Right lobe of liver (tissue), 6 donors: ENCODE measurements around the gene CUEDC2. TPM values are rescaled to one million over a fixed set of nuclear protein-coding genes. Genes with fewer than 3 reads are reported as not detected.

Experiments
- ATAC-seq, 4 donors: fragments of 200-7000 bp; cut with Tn5 transposase; one replicate each; pipeline ENCODE4 v1.9.1; 2020; ENCODE audit warnings: mild to moderate bottlenecking in 4 of 4, moderate library complexity in 4 of 4
- DNase-seq, 3 donors: peaks; one replicate each; pipeline ENCODE4 v3.0.0-alpha.2; 2020
- H3K27ac ChIP-seq, 3 donors: fragments of 200-600 bp; one replicate each; pipeline ENCODE4 v1.8.0; 2022
- H3K27me3 ChIP-seq, 2 donors: fragments of 200-600 bp; one replicate each; pipeline ENCODE4 v1.8.0; 2022
- H3K36me3 ChIP-seq, 4 donors: fragments of 200-600 bp; sonication (generic) in 1 of 4; one replicate each; pipeline versions ENCODE4 v1.5.1 to v1.8.0; 2017 to 2022; ENCODE audit warnings: control low read depth in 1 of 4
- H3K4me1 ChIP-seq, 4 donors: fragments of 200-600 bp; sonication (generic) in 1 of 4; one replicate each; pipeline versions ENCODE4 v1.5.1 to v1.8.0; 2017 to 2022; ENCODE audit warnings: control low read depth in 1 of 4
- H3K4me3 ChIP-seq, 3 donors: fragments of 200-600 bp; one replicate each; pipeline ENCODE4 v1.8.0; 2022
- H3K9me3 ChIP-seq, 4 donors: fragments of 200-600 bp; sonication (generic) in 1 of 4; one replicate each; pipeline versions ENCODE4 v1.5.1 to v1.8.0; 2017 to 2022; ENCODE audit warnings: control low read depth in 1 of 4
- CTCF ChIP-seq, 4 donors: fragments of 200-600 bp in 3 of 4; fragments of 450-650 bp in 1 of 4; IDR thresholded peaks; one replicate each; pipeline versions ENCODE4 v1.5.1 to v1.8.0; 2016 to 2022; ENCODE audit warnings: antibody characterized with exemption in 4 of 4, mild to moderate bottlenecking in 2 of 4
- POLR2A ChIP-seq: fragments of 450-650 bp; IDR thresholded peaks from one replicate; pipeline ENCODE4 v1.6.1; 2017; ENCODE audit warnings: antibody characterized with exemption, mild to moderate bottlenecking
- WGBS: methylation state at CpG from one replicate; pipeline ENCODE4 v1.1.6; 2018; ENCODE audit warnings: low coverage, low lambda C conversion rate; ENCODE audit not compliant: insufficient coverage; ENCODE audit errors: missing lambda C conversion rate; 5-methylcytosine and 5-hydroxymethylcytosine counted together
- intact Hi-C, 2 donors: fragments of 100-400 bp; cut with DNase I; formaldehyde crosslinking; loops; one replicate each; pipeline versions ENCODE4 v1.11.2 to v1.14.1; 2022
- total RNA-seq, 6 experiments: library from RNA; depleted of rRNA in 2 of 6; stranded (reverse); fragments of >200 nt in 2 of 6; fragmentation: NEBNext Ultra II Directional in 3 of 6; extraction: Animal tissue kit (Norgen Biotek cat#: 25700) in 3 of 6; gene quantifications; one replicate each; pipeline versions ENCODE4 v1.1.0 to v1.2.4, GENCODE V29; 2016 to 2023
- donor health status: DM: no; HTN: yes; CAD: no.
- donor health status: DM: no; HTN: no; CAD: no.
- donor health status: DM: no; HTN: no; CAD: no.
- donor health status: DM: no; HTN: yes; CAD: no.
- donor health status: DM: no; HTN: yes; CAD: no.

The CUEDC2 gene
- total RNA-seq, 6 experiments from 2014 or later = 23.0 to 32.1 (median 26.8) TPM

- H3K27ac ChIP-seq = peak overlapping the region in 2 of 3 donors; percentile 73 to 89
- DNase-seq (peak in 1 of 3 donors; percentile 48), ATAC-seq (no peak)
- no peaks in the 10 kb centered on the region for H3K27me3 ChIP-seq
- H3K9me3 ChIP-seq = no peaks in the 10 kb centered on the region
- TF ChIP-seq CTCF (IDR thresholded peaks at IDR 0.05) (no peak), POLR2A (no peak)
- WGBS = under 1% methylated on average over 11 of the region's 21 CpGs
- peaks cover 0 to 25% (median 11%) of the 10 kb centered on the region in 4 donors for H3K4me1 ChIP-seq
- intact Hi-C loops = no loop called here
- peak overlapping the region; percentile 86 to 90 (median 89) for H3K4me3 ChIP-seq
- peaks cover 0 to 5% (median 2%) of the 10 kb centered on the region in 4 donors for H3K36me3 ChIP-seq
These were observed 12.1 kb downstream of the CUEDC2 start for GRCh38 chr10:102420181-102420713.

- DNase-seq (peak in 2 of 3 donors; percentile 66 to 67), ATAC-seq (peak in 1 of 4 donors; percentile 7)
- Histone ChIP-seq H3K9me3 (no peaks in the 10 kb centered on the region), H3K4me1 (peaks cover 0 to 25% (median 11%) of the 10 kb centered on the region in 4 donors), H3K4me3 (peak overlapping the region; percentile 86 to 90 (median 89)), H3K27me3 (no peaks in the 10 kb centered on the region), H3K27ac (no peak overlapping the region), H3K36me3 (peaks cover 0 to 5% (median 1%) of the 10 kb centered on the region in 4 donors)
- WGBS = 0% methylated on average over 24 of the region's 54 CpGs
- TF ChIP-seq POLR2A (no peak), CTCF (IDR thresholded peaks at IDR 0.05) (no peak)
- intact Hi-C loops = no loop called here
These were observed 12.8 kb downstream of the CUEDC2 start for GRCh38 chr10:102419269-102420180.

GRCh38 chr10:102418622-102419268 lies 13.6 kb downstream of the CUEDC2 start, which contains the start of gene PSD:
Gene PSD, minus strand, starts transcription at chr10:102418785. Its CDS starts 1,747 bp downstream, at chr10:102417038.
- Histone ChIP-seq H3K4me3 (peak within 1 kb of the TSS; percentile 86 to 90 (median 89)), H3K27me3 (no peaks in the 10 kb centered on the region), H3K27ac (no peak within 1 kb of the TSS), H3K9me3 (no peaks in the 10 kb centered on the region), H3K36me3 (peaks cover 0 to 4% (median 0%) of the 10 kb centered on the region in 4 donors), H3K4me1 (peaks cover 0 to 25% (median 11%) of the 10 kb centered on the region in 4 donors)
- ATAC-seq (no peak), DNase-seq (no peak)
- intact Hi-C loops = no loop called here
- WGBS = 11% methylated on average over 8 of the region's 45 CpGs
- no peak for TF ChIP-seq CTCF (IDR thresholded peaks at IDR 0.05)
- TF ChIP-seq POLR2A = no peak

- no peak for DNase-seq
- Histone ChIP-seq H3K4me1 (peaks cover 0 to 13% (median 8%) of the 10 kb centered on the region in 4 donors), H3K36me3 (no peaks in the 10 kb centered on the region), H3K4me3 (no peak overlapping the region), H3K27ac (no peak overlapping the region), H3K9me3 (no peaks in the 10 kb centered on the region), H3K27me3 (no peaks in the 10 kb centered on the region)
- no peak for TF ChIP-seq POLR2A
- TF ChIP-seq CTCF (IDR thresholded peaks at IDR 0.05) = no peak
- intact Hi-C loops = no loop called here
- no peak for ATAC-seq
- WGBS = 68% methylated on average over 5 of the region's 20 CpGs
These were observed 15.7 kb downstream of the CUEDC2 start for GRCh38 chr10:102416695-102417094.
